Right renal pelvis (tissue), 4 donors: ENCODE results near the gene VPS37B. TPM values are rescaled to one million over a fixed set of nuclear protein-coding genes. Genes with fewer than 3 reads are reported as not detected.

Experiments
- DNase-seq, 4 donors: peaks; one replicate each; pipeline ENCODE4 v3.0.0-alpha.2; 2013; ENCODE audit warnings: low read depth in 4 of 4, low spot score in 3 of 4, missing footprints in 1 of 4
- polyA plus RNA-seq, 4 donors: library from polyadenylated mRNA; unstranded; fragments of 120-200 nt; gene quantifications; one replicate each; pipeline ENCODE4 v1.2.1, GENCODE V29; 2013; ENCODE audit not compliant: insufficient read length in 4 of 4

Gene VPS37B
- polyA plus RNA-seq, 4 donors: 22.4 to 26.0 (median 23.8) TPM

- no peak for DNase-seq
Observed at GRCh38 chr12:122825773-122826724, 69.9 kb downstream of the VPS37B start.

- no peak for DNase-seq
Observed at GRCh38 chr12:122823429-122823828, 72.5 kb downstream of the VPS37B start.

GRCh38 chr12:122820838-122821271, 75.1 kb downstream of the VPS37B start:
- no peak for DNase-seq

GRCh38 chr12:122820138-122820537, 75.8 kb downstream of the VPS37B start:
- DNase-seq: no peak

- no peak for DNase-seq
Observed at GRCh38 chr12:122819209-122819785, 76.6 kb downstream of the VPS37B start.

Other genes starting within 250 kb of the VPS37B start
- gene HCAR2, start 192.8 kb downstream of the VPS37B start, polyA plus RNA-seq: under 1 TPM; 0.19 to 0.86 (median 0.30) TPM
- gene HCAR3, start 179.3 kb downstream of the VPS37B start, polyA plus RNA-seq: under 1 TPM; 0.08 to 0.67 (median 0.46) TPM
- gene HCAR1, start 165.3 kb downstream of the VPS37B start, polyA plus RNA-seq: 1 to 10 TPM; 2.0 to 3.4 (median 2.5) TPM
- 100 to 1,000 TPM in 1 of 4 donors, 10 to 100 TPM in 3; 83.2 to 101 (median 95.2) TPM for gene DENR, start 143.3 kb downstream of the VPS37B start, polyA plus RNA-seq
- gene CCDC62, start 121.6 kb downstream of the VPS37B start, polyA plus RNA-seq: under 1 TPM; 0.32 to 0.44 (median 0.42) TPM
- 10 to 100 TPM; 63.9 to 77.4 (median 69.7) TPM for gene HIP1R, start 60.7 kb downstream of the VPS37B start, polyA plus RNA-seq
- gene ABCB9, start 70.3 kb upstream of the VPS37B start, polyA plus RNA-seq: 1 to 10 TPM; 5.1 to 6.5 (median 5.7) TPM
- 10 to 100 TPM; 11.3 to 21.6 (median 15.6) TPM for gene OGFOD2, start 79.1 kb upstream of the VPS37B start, polyA plus RNA-seq
- gene ARL6IP4, start 84.6 kb upstream of the VPS37B start, polyA plus RNA-seq: 100 to 1,000 TPM; 152 to 209 (median 170) TPM